ENCODE data around the gene PNMA8C. TPM values are rescaled to one million over a fixed set of nuclear protein-coding genes. Genes with fewer than 3 reads are reported as not detected.
"Not testable (repeated sequence)": the region's sequence is repeated elsewhere in the genome, so short reads cannot be mapped to it uniquely, and the experiment has no call there.

The PNMA8C gene
- total and polyA plus RNA-seq, 12 donors, result 0.47 to 4.4 (median 1.9) TPM

DNA sequence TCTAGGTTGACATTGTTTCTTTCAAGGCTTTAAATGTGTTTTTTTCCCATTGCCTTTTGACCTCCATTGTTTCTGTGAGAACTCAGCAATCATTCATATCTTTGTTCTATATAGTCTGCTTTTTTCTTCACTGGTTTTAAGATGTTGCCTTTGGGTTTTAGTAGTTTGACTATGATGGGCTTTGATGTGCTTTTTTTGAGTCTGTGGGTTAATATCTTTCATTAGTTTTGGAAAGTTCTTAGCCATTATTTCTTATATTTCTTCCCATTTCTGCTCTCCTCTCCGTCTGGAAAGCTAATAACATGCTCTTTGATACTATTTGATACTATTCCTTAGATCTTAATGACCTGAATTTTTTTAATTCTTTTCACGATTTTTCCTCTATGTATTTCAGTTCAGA, 48.0 kb downstream of the PNMA8C start:
- no peak for DNase-seq
- H3K27ac ChIP-seq, result no peak overlapping the region
- no peak for TF ChIP-seq POLR2A (IDR thresholded peaks at IDR 0.05)
- TF ChIP-seq, protein P1, sequence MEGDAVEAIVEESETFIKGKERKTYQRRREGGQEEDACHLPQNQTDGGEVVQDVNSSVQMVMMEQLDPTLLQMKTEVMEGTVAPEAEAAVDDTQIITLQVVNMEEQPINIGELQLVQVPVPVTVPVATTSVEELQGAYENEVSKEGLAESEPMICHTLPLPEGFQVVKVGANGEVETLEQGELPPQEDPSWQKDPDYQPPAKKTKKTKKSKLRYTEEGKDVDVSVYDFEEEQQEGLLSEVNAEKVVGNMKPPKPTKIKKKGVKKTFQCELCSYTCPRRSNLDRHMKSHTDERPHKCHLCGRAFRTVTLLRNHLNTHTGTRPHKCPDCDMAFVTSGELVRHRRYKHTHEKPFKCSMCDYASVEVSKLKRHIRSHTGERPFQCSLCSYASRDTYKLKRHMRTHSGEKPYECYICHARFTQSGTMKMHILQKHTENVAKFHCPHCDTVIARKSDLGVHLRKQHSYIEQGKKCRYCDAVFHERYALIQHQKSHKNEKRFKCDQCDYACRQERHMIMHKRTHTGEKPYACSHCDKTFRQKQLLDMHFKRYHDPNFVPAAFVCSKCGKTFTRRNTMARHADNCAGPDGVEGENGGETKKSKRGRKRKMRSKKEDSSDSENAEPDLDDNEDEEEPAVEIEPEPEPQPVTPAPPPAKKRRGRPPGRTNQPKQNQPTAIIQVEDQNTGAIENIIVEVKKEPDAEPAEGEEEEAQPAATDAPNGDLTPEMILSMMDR (IDR thresholded peaks at IDR 0.05), result no peak
- intact Hi-C loops (cut with DNase I), result loop anchor here in 1 of 2 donors (10.0 kb wide), 1 partner anchor 96 kb away; no protein-coding TSS in a partner anchor
- no peak overlapping the region for H3K4me3 ChIP-seq
- H3K4me1 ChIP-seq (replicated peaks in 1 of 2), result peaks cover 0 to 40% of the 10 kb centered on the region in 2 donors
- no peaks in the 10 kb centered on the region for H3K9me3 ChIP-seq (replicated peaks in 1 of 3)
- 94 to 97% (median 96%) methylated on average over 2 of the region's 2 CpGs for WGBS, 4 donors
- H3K36me3 ChIP-seq (replicated peaks in 1 of 2), result peaks cover 0 to 90% of the 10 kb centered on the region in 2 donors
- no peaks in the 10 kb centered on the region for H3K27me3 ChIP-seq

DNA sequence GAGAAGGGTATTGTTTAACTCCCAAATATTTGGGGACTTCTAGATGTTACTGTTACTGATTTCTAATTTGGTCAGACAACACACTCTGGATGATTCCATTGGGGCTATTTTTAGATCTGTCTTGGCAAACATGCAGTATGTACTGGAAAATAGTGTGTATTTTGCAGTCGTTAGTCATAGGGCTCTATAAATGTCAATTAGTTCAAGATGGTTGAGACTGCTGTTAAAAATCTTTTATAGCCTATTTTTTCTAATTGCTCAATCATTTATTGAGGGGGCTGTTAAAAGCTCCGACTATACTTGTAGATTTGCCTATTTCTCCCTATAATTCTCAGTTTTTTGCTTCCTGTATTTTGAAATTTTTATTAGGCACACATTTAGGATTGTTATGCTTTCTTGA, 50.5 kb downstream of the PNMA8C start:
- WGBS, 4 donors, result 21 to 30% (median 24%) methylated on average over 2 of the region's 2 CpGs
- Histone ChIP-seq H3K4me1 (replicated peaks in 1 of 2) (peaks cover 9 to 45% of the 10 kb centered on the region in 2 donors), H3K27ac (peak overlapping the region in 2 of 5 donors; percentile 12 to 78), H3K4me3 (no peak overlapping the region), H3K9me3 (replicated peaks in 1 of 3) (no peaks in the 10 kb centered on the region), H3K36me3 (replicated peaks in 1 of 2) (peaks cover 0 to 69% of the 10 kb centered on the region in 2 donors), H3K27me3 (no peaks in the 10 kb centered on the region)
- TF ChIP-seq POLR2A (IDR thresholded peaks at IDR 0.05), result no peak
- TF ChIP-seq, protein P1 (IDR thresholded peaks at IDR 0.05), result no peak
- intact Hi-C loops (cut with DNase I), result loop anchor here in 1 of 2 donors (10.0 kb wide), 1 partner anchor 93 kb away; no protein-coding TSS in a partner anchor
- DNase-seq, result peak in 1 of 7 donors; percentile 26

DNA sequence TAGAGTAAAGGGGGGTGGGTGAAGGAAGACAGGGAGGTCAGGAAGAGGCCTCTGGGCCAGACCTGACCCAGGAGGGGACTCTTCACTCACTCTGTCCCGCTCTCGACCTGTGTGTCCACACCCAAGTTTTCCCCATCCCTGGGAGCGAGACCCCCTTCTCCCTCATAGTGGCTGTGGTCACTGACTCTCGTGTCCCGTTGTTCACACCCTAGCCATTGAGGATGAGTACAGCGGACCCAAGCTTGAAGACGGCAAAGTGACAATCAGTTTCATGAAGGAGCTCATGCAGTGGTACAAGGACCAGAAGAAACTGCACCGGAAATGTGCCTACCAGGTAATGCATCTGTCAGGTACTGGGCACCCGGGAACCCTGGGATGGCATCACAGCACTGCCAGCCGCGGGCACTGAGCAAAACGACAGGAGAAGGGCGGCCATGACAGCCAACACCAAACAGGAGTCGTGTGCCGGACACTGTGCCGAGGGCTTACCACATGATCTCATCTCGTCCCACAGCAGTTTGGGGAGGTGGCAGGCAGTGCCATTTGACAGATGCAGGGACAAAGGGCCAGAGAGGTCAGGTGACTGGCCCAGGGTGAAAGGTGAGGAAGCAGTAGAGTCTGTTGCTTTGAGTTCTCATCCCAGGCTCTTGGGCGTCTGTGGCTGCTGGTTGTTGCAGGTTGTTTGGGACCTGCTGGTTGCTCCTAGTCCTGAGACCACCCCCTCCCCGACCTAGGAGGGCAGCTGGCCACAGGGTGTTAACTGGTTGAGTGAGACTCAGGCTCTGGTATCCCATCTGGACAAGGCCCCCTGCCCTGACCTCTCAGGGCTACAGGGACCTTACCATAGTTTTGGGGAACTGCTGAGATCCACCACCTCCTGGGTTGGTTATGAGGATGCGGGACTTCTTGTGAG, 52.2 kb downstream of the PNMA8C start:
- Histone ChIP-seq H3K27me3 (no peaks in the 10 kb centered on the region), H3K27ac (no peak overlapping the region), H3K4me3 (no peak overlapping the region), H3K9me3 (replicated peaks in 1 of 3) (no peaks in the 10 kb centered on the region), H3K4me1 (replicated peaks in 1 of 2) (peaks cover 12 to 52% of the 10 kb centered on the region in 2 donors), H3K36me3 (replicated peaks in 1 of 2) (peaks cover 0 to 51% of the 10 kb centered on the region in 2 donors)
- TF ChIP-seq POLR2A (IDR thresholded peaks at IDR 0.05), result no peak
- TF ChIP-seq, protein P1 (IDR thresholded peaks at IDR 0.05), result no peak
- WGBS, 4 donors, result 93 to 95% (median 94%) methylated on average over 18 to 20 of the region's 20 CpGs
- intact Hi-C loops (cut with DNase I), result loop anchor here in 1 of 2 donors (10.0 kb wide), 1 partner anchor 92 kb away; no protein-coding TSS in a partner anchor
- peak in 4 of 7 donors; percentile 13 to 48 (median 20) for DNase-seq

DNA sequence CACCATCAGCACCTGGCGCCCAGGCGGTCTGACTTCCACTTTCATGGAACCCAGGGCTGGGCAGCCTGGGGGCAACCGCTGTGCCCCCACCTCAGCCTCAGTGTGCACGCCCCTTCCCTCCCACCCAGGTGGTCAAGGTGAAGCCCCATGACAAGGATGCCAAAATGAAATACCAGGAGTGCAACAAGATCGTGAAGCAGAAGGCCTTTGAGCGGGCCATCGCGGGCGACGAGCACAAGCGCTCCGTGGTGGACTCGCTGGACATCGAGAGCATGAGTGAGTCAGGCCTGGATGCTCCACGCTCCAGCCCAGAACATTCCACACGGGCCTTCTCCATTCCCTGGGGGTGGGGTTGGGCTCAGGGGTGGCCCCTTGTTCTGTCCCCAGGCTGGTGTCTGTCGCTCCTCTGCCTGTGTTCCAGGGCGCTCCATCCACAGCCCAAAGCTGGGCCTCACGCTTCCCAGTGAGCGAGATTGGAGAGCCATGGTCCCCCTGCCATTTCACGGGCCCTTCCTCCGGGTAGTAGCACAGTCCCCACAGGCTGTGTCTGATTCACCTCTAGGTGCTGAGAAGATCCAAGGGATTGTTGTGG, 53.2 kb downstream of the PNMA8C start:
- Histone ChIP-seq H3K4me1 (replicated peaks in 1 of 2) (peaks cover 12 to 59% of the 10 kb centered on the region in 2 donors), H3K36me3 (replicated peaks in 1 of 2) (peaks cover 0 to 43% of the 10 kb centered on the region in 2 donors)
- not testable (repeated sequence) for H3K27ac ChIP-seq; H3K27me3 ChIP-seq; H3K4me3 ChIP-seq; H3K9me3 ChIP-seq (replicated peaks in 1 of 3)
- 88 to 97% (median 93%) methylated on average over 14 to 22 of the region's 22 CpGs for WGBS, 4 donors
- peak in 3 of 7 donors; percentile 13 to 45 (median 14) for DNase-seq
- intact Hi-C loops (cut with DNase I), result loop anchor here in 1 of 2 donors (10.0 kb wide), 1 partner anchor 91 kb away; no protein-coding TSS in a partner anchor

Other genes starting within 250 kb of the PNMA8C start
- not detected for gene IGFL1, start 199.2 kb downstream of the PNMA8C start, total RNA-seq
- not detected for gene IGFL1, start 199.2 kb downstream of the PNMA8C start, polyA plus RNA-seq
- 10 to 100 TPM in 8 of 9 donors, 1 to 10 TPM in 1; 4.4 to 67.0 (median 29.5) TPM for gene HIF3A, start 131.9 kb downstream of the PNMA8C start, total RNA-seq
- 10 to 100 TPM in 2 of 3 donors, 1 to 10 TPM in 1; 2.7 to 69.0 (median 17.2) TPM for gene HIF3A, start 131.9 kb downstream of the PNMA8C start, polyA plus RNA-seq
- gene PPP5C, start 81.8 kb downstream of the PNMA8C start, total RNA-seq, result 10 to 100 TPM; 56.3 to 97.6 (median 75.1) TPM
- gene PPP5C, start 81.8 kb downstream of the PNMA8C start, polyA plus RNA-seq, result 100 to 1,000 TPM in 1 of 3 donors, 10 to 100 TPM in 2; 42.3 to 135 (median 75.4) TPM
- 10 to 100 TPM; 24.1 to 74.0 (median 35.2) TPM for gene CCDC8, start 15.4 kb downstream of the PNMA8C start, total RNA-seq
- gene CCDC8, start 15.4 kb downstream of the PNMA8C start, polyA plus RNA-seq, result 10 to 100 TPM in 2 of 3 donors, 1 to 10 TPM in 1; 6.3 to 20.5 (median 18.8) TPM
- 10 to 100 TPM; 29.7 to 64.6 (median 46.5) TPM for gene PNMA8A, start 42.6 kb upstream of the PNMA8C start, total RNA-seq
- gene PNMA8A, start 42.6 kb upstream of the PNMA8C start, polyA plus RNA-seq, result 10 to 100 TPM in 2 of 3 donors, 1 to 10 TPM in 1; 7.6 to 61.7 (median 14.2) TPM
- 10 to 100 TPM; 21.8 to 63.4 (median 30.5) TPM for gene PNMA8B, start 66.9 kb upstream of the PNMA8C start, total RNA-seq
- 10 to 100 TPM in 1 of 3 donors, 1 to 10 TPM in 2; 7.6 to 15.1 (median 7.9) TPM for gene PNMA8B, start 66.9 kb upstream of the PNMA8C start, polyA plus RNA-seq
- 100 to 1,000 TPM; 177 to 334 (median 271) TPM for gene CALM3, start 172.4 kb upstream of the PNMA8C start, total RNA-seq
- 100 to 1,000 TPM; 219 to 579 (median 372) TPM for gene CALM3, start 172.4 kb upstream of the PNMA8C start, polyA plus RNA-seq
- gene PTGIR, start 196.2 kb upstream of the PNMA8C start, total RNA-seq, result 10 to 100 TPM in 4 of 9 donors, 1 to 10 TPM in 4, under 1 TPM in 1; 0.94 to 24.8 (median 9.0) TPM
- 10 to 100 TPM in 2 of 3 donors, 1 to 10 TPM in 1; 2.5 to 21.1 (median 11.6) TPM for gene PTGIR, start 196.2 kb upstream of the PNMA8C start, polyA plus RNA-seq
- 1 to 10 TPM in 1 of 9 donors, not detected in 8; 3.9 TPM for gene GNG8, start 207.3 kb upstream of the PNMA8C start, total RNA-seq
- gene GNG8, start 207.3 kb upstream of the PNMA8C start, polyA plus RNA-seq, result not detected
- gene DACT3, start 232.2 kb upstream of the PNMA8C start, total RNA-seq, result 1 to 10 TPM; 1.7 to 9.8 (median 4.0) TPM
- gene DACT3, start 232.2 kb upstream of the PNMA8C start, polyA plus RNA-seq, result 1 to 10 TPM; 2.3 to 3.8 (median 2.6) TPM

Measured in adrenal gland (tissue), 12 donors.